Esophagus squamous epithelium (tissue), 4 donors: ENCODE measurements around the gene SLC4A4.

Experiments
- POLR2A ChIP-seq, 4 donors: fragments of 450-650 bp; IDR thresholded peaks; one replicate each; pipeline ENCODE4 v1.6.1; 2017; ENCODE audit warnings: antibody characterized with exemption in 4 of 4, mild to moderate bottlenecking in 4 of 4, moderate library complexity in 3 of 4
- TF ChIP-seq, protein P1 (sequence below), 6 experiments: fragments of 450-650 bp in 4 of 6; fragments of 200-600 bp in 2 of 6; sonication (generic) in 2 of 6; IDR thresholded peaks; one replicate each; pipeline ENCODE4 v1.5.1; 2016 to 2019; ENCODE audit warnings: antibody characterized with exemption in 6 of 6, mild to moderate bottlenecking in 4 of 6, moderate library complexity in 4 of 6

DNA sequence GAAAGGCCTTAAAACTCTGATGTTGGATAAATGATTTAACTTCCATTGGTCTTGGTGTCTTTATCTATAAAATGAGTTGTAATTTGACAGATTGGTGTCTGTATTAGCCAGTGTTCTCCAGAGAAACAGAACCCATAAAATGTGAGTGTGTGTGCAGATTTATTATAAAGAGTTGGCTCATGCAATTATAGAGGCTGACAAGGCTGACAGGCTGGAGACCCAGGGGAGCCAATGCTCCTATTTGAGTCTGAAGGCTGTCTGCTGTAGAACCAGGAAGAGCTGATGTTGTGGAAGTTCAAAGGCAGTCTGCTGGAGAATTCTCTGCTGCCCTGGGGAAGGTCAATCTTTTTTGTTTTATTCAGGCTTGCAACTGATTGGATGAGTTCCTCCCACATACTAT, 131.7 kb downstream of the SLC4A4 start:
- TF ChIP-seq, protein P1, sequence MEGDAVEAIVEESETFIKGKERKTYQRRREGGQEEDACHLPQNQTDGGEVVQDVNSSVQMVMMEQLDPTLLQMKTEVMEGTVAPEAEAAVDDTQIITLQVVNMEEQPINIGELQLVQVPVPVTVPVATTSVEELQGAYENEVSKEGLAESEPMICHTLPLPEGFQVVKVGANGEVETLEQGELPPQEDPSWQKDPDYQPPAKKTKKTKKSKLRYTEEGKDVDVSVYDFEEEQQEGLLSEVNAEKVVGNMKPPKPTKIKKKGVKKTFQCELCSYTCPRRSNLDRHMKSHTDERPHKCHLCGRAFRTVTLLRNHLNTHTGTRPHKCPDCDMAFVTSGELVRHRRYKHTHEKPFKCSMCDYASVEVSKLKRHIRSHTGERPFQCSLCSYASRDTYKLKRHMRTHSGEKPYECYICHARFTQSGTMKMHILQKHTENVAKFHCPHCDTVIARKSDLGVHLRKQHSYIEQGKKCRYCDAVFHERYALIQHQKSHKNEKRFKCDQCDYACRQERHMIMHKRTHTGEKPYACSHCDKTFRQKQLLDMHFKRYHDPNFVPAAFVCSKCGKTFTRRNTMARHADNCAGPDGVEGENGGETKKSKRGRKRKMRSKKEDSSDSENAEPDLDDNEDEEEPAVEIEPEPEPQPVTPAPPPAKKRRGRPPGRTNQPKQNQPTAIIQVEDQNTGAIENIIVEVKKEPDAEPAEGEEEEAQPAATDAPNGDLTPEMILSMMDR (IDR thresholded peaks at IDR 0.05) = no peak
- no peak for TF ChIP-seq POLR2A (IDR thresholded peaks at IDR 0.05)
